ENCODE data around the gene ABHD16A.
A peak's percentile ranks its signal among the peaks of the same experiment; 100 is the strongest.

Gene ABHD16A

GRCh38 chr6:31677955-31678354, 25.2 kb downstream of the ABHD16A start:
- no peak overlapping the region for H3K4me3 ChIP-seq (replicated peaks in 1 of 2; ENCODE audit: low read depth in 2 of 2, low read length in 2 of 2)
- TF ChIP-seq CTCF (IDR thresholded peaks at IDR 0.05; ENCODE audit: low read depth, low read length) = no peak
- DNase-seq (ENCODE audit: low read depth in 2 of 2) = no peak

- no peak for TF ChIP-seq CTCF (IDR thresholded peaks at IDR 0.05; ENCODE audit: low read depth, low read length)
- DNase-seq (ENCODE audit: low read depth in 2 of 2) = no peak
- H3K4me3 ChIP-seq (replicated peaks in 1 of 2; ENCODE audit: low read depth in 2 of 2, low read length in 2 of 2) = no peak overlapping the region
Measured at GRCh38 chr6:31676904-31677303, 26.2 kb downstream of the ABHD16A start.

- TF ChIP-seq CTCF (IDR thresholded peaks at IDR 0.05; ENCODE audit: low read depth, low read length) = no peak
- H3K4me3 ChIP-seq (replicated peaks in 1 of 2; ENCODE audit: low read depth in 2 of 2, low read length in 2 of 2) = no peak overlapping the region
- DNase-seq (ENCODE audit: low read depth in 2 of 2) = no peak
Measured at GRCh38 chr6:31676322-31676903, 26.7 kb downstream of the ABHD16A start.

- no peak for DNase-seq (ENCODE audit: low read depth in 2 of 2)
- H3K4me3 ChIP-seq (replicated peaks in 1 of 2; ENCODE audit: low read depth in 2 of 2, low read length in 2 of 2) = no peak within 1 kb of the TSS
- no peak for TF ChIP-seq CTCF (IDR thresholded peaks at IDR 0.05; ENCODE audit: low read depth, low read length)
Measured at GRCh38 chr6:31669676-31670075, 33.4 kb downstream of the ABHD16A start, which contains the start of gene LY6G5B. LY6G5B (plus strand) TSS chr6:31669976; CDS start chr6:31670951, 975 bp downstream.

GRCh38 chr6:31666337-31666965, 36.7 kb downstream of the ABHD16A start:
- H3K4me3 ChIP-seq (replicated peaks in 1 of 2; ENCODE audit: low read depth in 2 of 2, low read length in 2 of 2) = peak overlapping the region; percentile 92 to 98
- DNase-seq (ENCODE audit: low read depth in 2 of 2) = no peak
- no peak for TF ChIP-seq CTCF (IDR thresholded peaks at IDR 0.05; ENCODE audit: low read depth, low read length)

GRCh38 chr6:31665501-31666336, 37.4 kb downstream of the ABHD16A start, which contains the start of gene CSNK2B:
CSNK2B (plus strand) TSS chr6:31666080; CDS start chr6:31666832, 752 bp downstream.
- TF ChIP-seq CTCF (IDR thresholded peaks at IDR 0.05; ENCODE audit: low read depth, low read length) = no peak
- peak; percentile 97 for DNase-seq (ENCODE audit: low read depth in 2 of 2)
- H3K4me3 ChIP-seq (replicated peaks in 1 of 2; ENCODE audit: low read depth in 2 of 2, low read length in 2 of 2) = peak within 1 kb of the TSS; percentile 92 to 98

Measured in cardiac fibroblast (primary cell).